Neutrophil (primary cell): Measurements from ENCODE around the gene SUPT3H.
"Not testable (repeated sequence)": the region's sequence is repeated elsewhere in the genome, so short reads cannot be mapped to it uniquely, and the experiment has no call there.

ENCODE experiments used
- H3K27ac ChIP-seq: fragments of 200-600 bp; sonication (generic); 2 replicates; pipeline ENCODE4 v1.5.1; 2016; ENCODE audit warnings: mild to moderate bottlenecking, moderate library complexity
- H3K27me3 ChIP-seq: fragments of 200-600 bp; sonication (generic); 2 replicates; pipeline ENCODE4 v1.6.0; 2016; ENCODE audit warnings: mild to moderate bottlenecking
- H3K36me3 ChIP-seq: fragments of 200-600 bp; sonication (generic); 2 replicates; pipeline ENCODE4 v1.5.1; 2017
- H3K4me1 ChIP-seq, 2 experiments: fragments of 200-600 bp in 1 of 2; sonication (generic) in 1 of 2; 1 replicate in 1 of 2; 2 replicates in 1 of 2; pipeline versions ENCODE4 v1.5.1 to v1.6.1; 2013 to 2016; ENCODE audit warnings: low read depth in 1 of 2, low read length in 1 of 2, mild to moderate bottlenecking in 1 of 2, moderate library complexity in 1 of 2; ENCODE audit not compliant: control insufficient read depth in 1 of 2, insufficient read depth in 1 of 2
- H3K4me3 ChIP-seq, 2 experiments: fragments of 200-600 bp in 1 of 2; sonication (generic) in 1 of 2; 1 replicate in 1 of 2; 2 replicates in 1 of 2; pipeline ENCODE4 v1.5.1; 2013 to 2016; ENCODE audit warnings: low read depth in 1 of 2, low read length in 1 of 2, mild to moderate bottlenecking in 1 of 2, moderate library complexity in 1 of 2
- H3K9me3 ChIP-seq: fragments of 200-600 bp; sonication (generic); 2 replicates; pipeline ENCODE4 v1.5.1; 2016
- CTCF ChIP-seq: fragments of 200-600 bp; sonication (generic); IDR thresholded peaks from 2 replicates; pipeline ENCODE4 v1.5.1; 2016; ENCODE audit warnings: antibody characterized with exemption

The SUPT3H gene

GRCh38 chr6:45044510-45045252, 333.1 kb downstream of the SUPT3H start:
- H3K27ac ChIP-seq, result no peak overlapping the region
- no peak overlapping the region for H3K4me3 ChIP-seq
- H3K4me1 ChIP-seq, result no peaks in the 10 kb centered on the region
- no peaks in the 10 kb centered on the region for H3K36me3 ChIP-seq
- no peaks in the 10 kb centered on the region for H3K27me3 ChIP-seq
- no peaks in the 10 kb centered on the region for H3K9me3 ChIP-seq
- no peak for TF ChIP-seq CTCF

- H3K36me3 ChIP-seq, result no peaks in the 10 kb centered on the region
- TF ChIP-seq CTCF, result no peak
- H3K9me3 ChIP-seq, result no peaks in the 10 kb centered on the region
- no peak overlapping the region for H3K27ac ChIP-seq
- no peak overlapping the region for H3K4me3 ChIP-seq
- no peaks in the 10 kb centered on the region for H3K4me1 ChIP-seq
- no peaks in the 10 kb centered on the region for H3K27me3 ChIP-seq
These were observed 333.6 kb downstream of the SUPT3H start for GRCh38 chr6:45044086-45044485.

- H3K4me1 ChIP-seq, H3K36me3 ChIP-seq, H3K4me3 ChIP-seq, H3K27ac ChIP-seq, H3K27me3 ChIP-seq, H3K9me3 ChIP-seq: not testable (repeated sequence)
These were observed 335.1 kb downstream of the SUPT3H start for GRCh38 chr6:45042673-45043072.

GRCh38 chr6:45038226-45038625, 339.5 kb downstream of the SUPT3H start:
- no peaks in the 10 kb centered on the region for H3K36me3 ChIP-seq
- no peak overlapping the region for H3K4me3 ChIP-seq
- no peak for TF ChIP-seq CTCF
- no peaks in the 10 kb centered on the region for H3K4me1 ChIP-seq
- H3K27me3 ChIP-seq, result no peaks in the 10 kb centered on the region
- H3K27ac ChIP-seq, result no peak overlapping the region
- no peaks in the 10 kb centered on the region for H3K9me3 ChIP-seq

GRCh38 chr6:45036103-45036502, 341.6 kb downstream of the SUPT3H start:
- Histone ChIP-seq H3K36me3 (no peaks in the 10 kb centered on the region), H3K4me3 (no peak overlapping the region), H3K27me3 (no peaks in the 10 kb centered on the region), H3K4me1 (peaks cover 7 to 9% of the 10 kb centered on the region in 2 experiments), H3K9me3 (no peaks in the 10 kb centered on the region), H3K27ac (no peak overlapping the region)
- TF ChIP-seq CTCF, result no peak

- Histone ChIP-seq H3K4me3 (no peak overlapping the region), H3K27me3 (no peaks in the 10 kb centered on the region), H3K36me3 (no peaks in the 10 kb centered on the region), H3K9me3 (no peaks in the 10 kb centered on the region), H3K27ac (no peak overlapping the region), H3K4me1 (peaks cover 11 to 15% of the 10 kb centered on the region in 2 experiments)
- no peak for TF ChIP-seq CTCF
These were observed 345.3 kb downstream of the SUPT3H start for GRCh38 chr6:45032426-45032825.
